Measurements from ENCODE around the gene RNF187.

DNA sequence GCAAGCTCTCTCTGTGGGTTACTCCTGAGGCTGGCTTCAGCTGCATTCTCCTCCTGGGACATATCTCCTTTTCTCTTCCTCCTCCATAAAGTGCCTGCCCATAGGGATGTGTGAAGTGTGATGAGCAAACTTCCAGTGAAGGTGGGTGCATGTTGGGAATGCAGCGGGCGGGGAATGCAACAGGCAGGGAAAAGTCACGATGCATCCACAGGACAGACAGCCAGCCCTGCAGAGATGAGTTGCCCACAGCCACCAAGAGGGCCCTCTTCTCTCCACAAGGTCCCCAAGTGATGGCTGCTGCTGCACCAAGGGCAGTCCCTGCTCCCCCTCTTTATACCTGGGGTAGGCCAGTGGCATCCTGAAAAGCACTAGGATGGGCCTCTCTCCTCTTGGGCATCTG, 33.6 kb upstream of the RNF187 start:
- TF ChIP-seq CTCF (IDR thresholded peaks at IDR 0.05): no peak
- no peak for TF ChIP-seq POLR2A (IDR thresholded peaks at IDR 0.05)
- no peak for TF ChIP-seq POLR2AphosphoS5 (IDR thresholded peaks at IDR 0.05)
